Right forelimb (tissue), 1 donor: Measurements from ENCODE around the gene HYAL1.

ENCODE experiments used
- DNase-seq: peaks from one replicate; pipeline ENCODE4 v3.0.0-alpha.2; 2018

HYAL1 gene

GRCh38 chr3:50258979-50259378, 44.4 kb downstream of the HYAL1 start:
- no peak for DNase-seq

- DNase-seq, result no peak
Measured at GRCh38 chr3:50258029-50258680, 45.2 kb downstream of the HYAL1 start.

- no peak for DNase-seq
Measured at GRCh38 chr3:50256978-50257890, 46.1 kb downstream of the HYAL1 start.

GRCh38 chr3:50255251-50255615, 48.1 kb downstream of the HYAL1 start:
- no peak for DNase-seq

- DNase-seq, result no peak
Measured at GRCh38 chr3:50254577-50255250, 48.7 kb downstream of the HYAL1 start.

GRCh38 chr3:50251220-50251619, 52.2 kb downstream of the HYAL1 start:
- DNase-seq, result no peak

GRCh38 chr3:50250514-50250913, 52.9 kb downstream of the HYAL1 start:
- no peak for DNase-seq
